Lower leg skin (tissue), 3 donors: ENCODE results near the gene LHFPL2.

Experiments
- POLR2A ChIP-seq, 2 donors: fragments of 450-650 bp; IDR thresholded peaks; one replicate each; pipeline ENCODE4 v1.6.1; 2016 to 2017; ENCODE audit warnings: antibody characterized with exemption in 2 of 2, mild to moderate bottlenecking in 1 of 2, moderate library complexity in 1 of 2
- TF ChIP-seq, protein P1 (sequence below), 3 donors: fragments of 450-650 bp; IDR thresholded peaks; one replicate each; pipeline ENCODE4 v1.5.1; 2016; ENCODE audit warnings: antibody characterized with exemption in 3 of 3, mild to moderate bottlenecking in 3 of 3, moderate library complexity in 2 of 3

DNA sequence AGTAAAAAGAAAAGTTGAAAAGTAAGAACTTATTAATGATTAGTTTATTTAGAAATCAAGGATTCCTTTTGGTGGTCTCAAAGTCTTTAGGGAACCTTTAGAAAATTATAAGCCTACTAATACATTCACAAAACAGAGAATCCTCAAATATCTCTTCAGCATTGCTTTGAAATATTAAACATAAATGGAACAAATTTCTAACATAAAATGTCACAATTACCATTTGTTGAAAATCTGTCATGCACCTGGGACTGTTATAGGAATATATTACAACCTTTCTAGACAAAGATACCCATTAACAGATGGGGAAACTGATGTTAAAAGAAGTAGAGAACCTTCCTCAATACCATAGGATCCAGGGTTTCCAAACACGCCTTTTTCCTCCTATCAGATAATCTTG is 83.2 kb downstream of the LHFPL2 start:
- TF ChIP-seq, protein P1, sequence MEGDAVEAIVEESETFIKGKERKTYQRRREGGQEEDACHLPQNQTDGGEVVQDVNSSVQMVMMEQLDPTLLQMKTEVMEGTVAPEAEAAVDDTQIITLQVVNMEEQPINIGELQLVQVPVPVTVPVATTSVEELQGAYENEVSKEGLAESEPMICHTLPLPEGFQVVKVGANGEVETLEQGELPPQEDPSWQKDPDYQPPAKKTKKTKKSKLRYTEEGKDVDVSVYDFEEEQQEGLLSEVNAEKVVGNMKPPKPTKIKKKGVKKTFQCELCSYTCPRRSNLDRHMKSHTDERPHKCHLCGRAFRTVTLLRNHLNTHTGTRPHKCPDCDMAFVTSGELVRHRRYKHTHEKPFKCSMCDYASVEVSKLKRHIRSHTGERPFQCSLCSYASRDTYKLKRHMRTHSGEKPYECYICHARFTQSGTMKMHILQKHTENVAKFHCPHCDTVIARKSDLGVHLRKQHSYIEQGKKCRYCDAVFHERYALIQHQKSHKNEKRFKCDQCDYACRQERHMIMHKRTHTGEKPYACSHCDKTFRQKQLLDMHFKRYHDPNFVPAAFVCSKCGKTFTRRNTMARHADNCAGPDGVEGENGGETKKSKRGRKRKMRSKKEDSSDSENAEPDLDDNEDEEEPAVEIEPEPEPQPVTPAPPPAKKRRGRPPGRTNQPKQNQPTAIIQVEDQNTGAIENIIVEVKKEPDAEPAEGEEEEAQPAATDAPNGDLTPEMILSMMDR (IDR thresholded peaks at IDR 0.05) = no peak
- no peak for TF ChIP-seq POLR2A (IDR thresholded peaks at IDR 0.05)
